IMR-90 (cell line): ENCODE measurements around the gene JMJD1C. TPM values are rescaled to one million over a fixed set of nuclear protein-coding genes. Genes with fewer than 3 reads are reported as not detected.

Experiments
- ATAC-seq: fragments of 200-7000 bp; cut with Tn5 transposase; 2 replicates; pipeline ENCODE4 v1.9.1; 2020; ENCODE audit warnings: low read depth, mild to moderate bottlenecking, moderate library complexity
- BruUV-seq: library from RNA; stranded (reverse); fragments of 400-500 nt; replicated peaks from 2 replicates; lab custom pipeline; 2021; lab: Mats Ljungman, UMichigan
- CTCF ChIA-PET: fragments of 300-600 bp; formaldehyde crosslinking; extraction: SDS; loops from one replicate; lab custom pipeline; 2021; ENCODE audit warnings: antibody characterized with exemption; lab: Yijun Ruan, JAX
- POLR2A ChIA-PET: fragments of 300-600 bp; sonication (Branson Sonifier 250); formaldehyde crosslinking; loops from one replicate; lab custom pipeline; 2022; ENCODE audit warnings: antibody characterized with exemption; ENCODE audit not compliant: unreplicated experiment; lab: Charles Lee
- DNase-seq: peaks from one replicate; pipeline ENCODE4 v3.0.0; 2013
- H2AFZ ChIP-seq: replicated peaks from 2 replicates; pipeline ENCODE3; 2013; ENCODE audit warnings: low read length, mild to moderate bottlenecking; ENCODE audit not compliant: poor library complexity
- H2AK5ac ChIP-seq: 2 replicates; pipeline ENCODE4 v1.6.1; 2013; ENCODE audit warnings: low read depth, low read length, inconsistent platforms
- H2AK9ac ChIP-seq: replicated peaks from 2 replicates; pipeline ENCODE3; 2013; ENCODE audit warnings: mild to moderate bottlenecking, low read depth, low read length, moderate library complexity; ENCODE audit not compliant: poor library complexity
- H2BK120ac ChIP-seq: 2 replicates; pipeline ENCODE4 v1.6.1; 2013; ENCODE audit warnings: low read depth, low read length, inconsistent platforms
- H2BK15ac ChIP-seq: 3 replicates; pipeline ENCODE4 v1.6.1; 2013; ENCODE audit warnings: low read depth, low read length, inconsistent platforms
- H2BK20ac ChIP-seq: 2 replicates; pipeline ENCODE4 v1.6.1; 2013; ENCODE audit warnings: low read depth, mild to moderate bottlenecking, inconsistent platforms, low read length, moderate library complexity
- H2BK5ac ChIP-seq: 2 replicates; pipeline ENCODE4 v1.6.1; 2013; ENCODE audit warnings: mild to moderate bottlenecking, low read depth, low read length, inconsistent platforms; ENCODE audit not compliant: poor library complexity, severe bottlenecking
- H3K14ac ChIP-seq: replicated peaks from 2 replicates; pipeline ENCODE4 v1.6.1; 2013; ENCODE audit warnings: low read depth, low read length, inconsistent platforms
- H3K18ac ChIP-seq: 2 replicates; pipeline ENCODE4 v1.6.1; 2013; ENCODE audit warnings: low read depth, low read length, control low read depth
- H3K23ac ChIP-seq: 2 replicates; pipeline ENCODE4 v1.6.1; 2013; ENCODE audit warnings: low read depth, low read length, inconsistent platforms
- H3K27ac ChIP-seq: 2 replicates; pipeline ENCODE4 v1.5.1; 2013; ENCODE audit warnings: mild to moderate bottlenecking, control low read depth, low read length; ENCODE audit not compliant: insufficient read depth
- H3K27me3 ChIP-seq: 2 replicates; pipeline ENCODE4 v1.6.1; 2013; ENCODE audit warnings: low read length; ENCODE audit not compliant: control insufficient read depth, insufficient read depth
- H3K36me3 ChIP-seq: 2 replicates; pipeline ENCODE4 v1.6.1; 2013; ENCODE audit warnings: low read length, mixed read lengths; ENCODE audit not compliant: control insufficient read depth, insufficient read depth
- H3K4ac ChIP-seq: 2 replicates; pipeline ENCODE4 v1.6.1; 2013; ENCODE audit warnings: low read depth, low read length, inconsistent platforms
- H3K4me1 ChIP-seq: 2 replicates; pipeline ENCODE4 v1.6.1; 2013; ENCODE audit warnings: low read length, mixed read lengths; ENCODE audit not compliant: control insufficient read depth, insufficient read depth
- H3K4me2 ChIP-seq: 2 replicates; pipeline ENCODE4 v1.6.1; 2013; ENCODE audit warnings: low read depth, mild to moderate bottlenecking, control low read depth, low read length, moderate library complexity
- H3K4me3 ChIP-seq: 2 replicates; pipeline ENCODE4 v1.5.1; 2013; ENCODE audit warnings: low read depth, mild to moderate bottlenecking, control low read depth, low read length, moderate library complexity; ENCODE audit not compliant: insufficient read depth
- H3K56ac ChIP-seq: 2 replicates; pipeline ENCODE4 v1.6.1; 2013; ENCODE audit warnings: low read length, inconsistent platforms; ENCODE audit not compliant: insufficient read depth; ENCODE audit errors: extremely low read depth
- H3K79me1 ChIP-seq, 2 experiments: 2 replicates each; pipeline ENCODE4 v1.6.1; 2013; ENCODE audit warnings: low read length in 2 of 2, inconsistent platforms in 1 of 2, low read depth in 1 of 2
- H3K9ac ChIP-seq: 2 replicates; pipeline ENCODE4 v1.6.1; 2013; ENCODE audit warnings: low read depth, low read length, control low read depth
- H3K9me1 ChIP-seq: 2 replicates; pipeline ENCODE4 v1.6.1; 2013; ENCODE audit warnings: low read length, inconsistent platforms; ENCODE audit not compliant: insufficient read depth
- H3K9me3 ChIP-seq: 2 replicates; pipeline ENCODE4 v1.6.1; 2013; ENCODE audit warnings: low read length; ENCODE audit not compliant: control insufficient read depth, insufficient read depth
- H4K20me1 ChIP-seq: 2 replicates; pipeline ENCODE4 v1.6.1; 2013; ENCODE audit warnings: low read length, inconsistent platforms; ENCODE audit not compliant: insufficient read depth
- H4K5ac ChIP-seq: 2 replicates; pipeline ENCODE4 v1.6.1; 2013; ENCODE audit warnings: mild to moderate bottlenecking, low read depth, low read length, control low read depth
- H4K8ac ChIP-seq, 2 experiments: 2 replicates each; pipeline ENCODE4 v1.6.1; 2013; ENCODE audit warnings: low read depth in 2 of 2, low read length in 2 of 2, control low read depth in 1 of 2, inconsistent platforms in 1 of 2
- H4K91ac ChIP-seq: 2 replicates; pipeline ENCODE4 v1.6.1; 2013; ENCODE audit warnings: low read depth, low read length, inconsistent platforms; ENCODE audit not compliant: insufficient read depth
- BHLHE40 ChIP-seq: fragments of 150-350 bp; IDR thresholded peaks from 2 replicates; pipeline ENCODE4 v1.6.1; 2016; ENCODE audit warnings: mild to moderate bottlenecking, low read depth, low read length
- CEBPB ChIP-seq: IDR thresholded peaks from 2 replicates; pipeline ENCODE4 v1.6.1; 2012; ENCODE audit warnings: low read depth, low read length, improper control_type of control experiment
- CHD1 ChIP-seq: IDR thresholded peaks from 2 replicates; pipeline ENCODE4 v1.6.1; 2012; ENCODE audit warnings: low read depth, low read length, improper control_type of control experiment
- CTCF ChIP-seq: conservative IDR thresholded peaks from 2 replicates; pipeline ENCODE4 v1.5.1; 2012; ENCODE audit warnings: mild to moderate bottlenecking, low read depth, low read length, improper control_type of control experiment
- ELK1 ChIP-seq: fragments of 150-350 bp; IDR thresholded peaks from 2 replicates; pipeline ENCODE4 v1.6.1; 2016; ENCODE audit warnings: low read depth, mild to moderate bottlenecking, low read length, moderate library complexity, borderline replicate concordance
- MAFK ChIP-seq: IDR thresholded peaks from 2 replicates; pipeline ENCODE4 v1.6.1; 2012; ENCODE audit warnings: low read depth, low read length, improper control_type of control experiment
- MAZ ChIP-seq: IDR thresholded peaks from 2 replicates; pipeline ENCODE4 v1.6.1; 2012; ENCODE audit warnings: low read depth, mild to moderate bottlenecking, low read length, improper control_type of control experiment, moderate library complexity, borderline replicate concordance
- MXI1 ChIP-seq: IDR thresholded peaks from 2 replicates; pipeline ENCODE4 v1.6.1; 2012; ENCODE audit warnings: low read depth, mild to moderate bottlenecking, low read length, moderate library complexity, borderline replicate concordance
- NFE2L2 ChIP-seq: fragments of 150-350 bp; IDR thresholded peaks from 2 replicates; pipeline ENCODE4 v1.6.1; 2016; ENCODE audit warnings: low read depth, mild to moderate bottlenecking, low read length
- POLR2A ChIP-seq: IDR thresholded peaks from 2 replicates; pipeline ENCODE4 v1.6.1; 2012; ENCODE audit warnings: mild to moderate bottlenecking, low read depth, low read length
- RAD21 ChIP-seq: IDR thresholded peaks from 2 replicates; pipeline ENCODE4 v1.6.1; 2012; ENCODE audit warnings: low read length, improper control_type of control experiment
- RCOR1 ChIP-seq: IDR thresholded peaks from 2 replicates; pipeline ENCODE4 v1.6.1; 2012; ENCODE audit warnings: mild to moderate bottlenecking, low read length, improper control_type of control experiment; ENCODE audit not compliant: insufficient replicate concordance
- RFX5 ChIP-seq: IDR thresholded peaks from 2 replicates; pipeline ENCODE4 v1.8.0; 2012; ENCODE audit warnings: low read depth, mild to moderate bottlenecking, low read length, moderate library complexity
- SMC3 ChIP-seq: fragments of 150-350 bp; IDR thresholded peaks from 2 replicates; pipeline ENCODE4 v1.6.1; 2016; ENCODE audit warnings: low read depth, mild to moderate bottlenecking, antibody characterized with exemption, low read length, moderate library complexity
- USF2 ChIP-seq: fragments of 150-350 bp; IDR thresholded peaks from 2 replicates; pipeline ENCODE4 v1.6.1; 2017; ENCODE audit warnings: mild to moderate bottlenecking, antibody characterized with exemption, low read length, low read depth
- WGBS, 2 experiments: methylation state at CpG; one replicate each; pipeline versions ENCODE4 v1.1.5 to v1.1.7; 2013; ENCODE audit warnings: missing lambda C conversion rate in 2 of 2; ENCODE audit not compliant: insufficient read length in 1 of 2; ENCODE audit errors: extremely low coverage in 2 of 2; 5-methylcytosine and 5-hydroxymethylcytosine counted together
- dilution Hi-C: fragments of 300-500 bp; cut with HindIII; formaldehyde crosslinking; loops from one replicate; pipeline ENCODE4 v1.14.3; 2018; ENCODE audit warnings: low sequenced_read_pairs; ENCODE audit not compliant: unreplicated experiment
- in situ Hi-C: fragments of 300-500 bp; cut with MboI; formaldehyde crosslinking; loops from 3 replicates; pipeline ENCODE4 v1.14.3; 2019; ENCODE audit warnings: low sequenced_read_pairs, inconsistent platforms, mixed read lengths
- intact Hi-C: fragments of 100-400 bp; cut with micrococcal nuclease; formaldehyde crosslinking; loops from 2 replicates; pipeline ENCODE4 v1.10.0; 2022
- polyA plus RNA-seq, 3 experiments: library from polyadenylated mRNA; depleted of rRNA; stranded (reverse); fragments of >200 nt; gene quantifications; 2 replicates each; pipeline ENCODE4 v1.2.3, GENCODE V29; 2012; ENCODE audit warnings: low replicate concordance in 1 of 3
- total RNA-seq: library from RNA; depleted of rRNA; stranded (reverse); fragments of >200 nt; gene quantifications from 2 replicates; pipeline ENCODE4 v1.2.3, GENCODE V29; 2012

Gene JMJD1C
- total and polyA plus RNA-seq, 2 of the 4 experiments (the other 2 are of a cell fraction): 15.6 to 96.8 TPM

GRCh38 chr10:63412304-63412703 lies 53.5 kb downstream of the JMJD1C start:
- peaks cover 5% of the 10 kb centered on the region for H3K4me1 ChIP-seq
- no peak overlapping the region for H2AK5ac ChIP-seq
- no peak overlapping the region for H2BK15ac ChIP-seq
- H3K9ac ChIP-seq: no peak overlapping the region
- H3K27ac ChIP-seq: no peak overlapping the region
- dilution Hi-C loops (no loop called here), in situ Hi-C loops (no loop called here), intact Hi-C loops (no loop called here)
- CTCF ChIA-PET: interaction anchor here (0.7 kb wide), 1 partner anchor 406 kb away, joined by 3 read pairs; no protein-coding TSS in a partner anchor
- H4K8ac ChIP-seq: no peak overlapping the region
- H4K20me1 ChIP-seq: peaks cover 16% of the 10 kb centered on the region
- no peaks in the 10 kb centered on the region for H3K9me3 ChIP-seq
- no peak overlapping the region for H4K5ac ChIP-seq
- H3K4me2 ChIP-seq: no peak overlapping the region
- H3K14ac ChIP-seq: no peak overlapping the region
- H3K4me3 ChIP-seq: no peak overlapping the region
- no peaks in the 10 kb centered on the region for H3K9me1 ChIP-seq
- TF ChIP-seq NFE2L2 (no peak), SMC3 (no peak), MXI1 (no peak), RFX5 (no peak), USF2 (no peak), CTCF (no peak), MAFK (no peak), CHD1 (no peak), ELK1 (no peak), RAD21 (no peak), BHLHE40 (no peak), POLR2A (no peak), MAZ (no peak), RCOR1 (no peak), CEBPB (no peak)
- H2BK120ac ChIP-seq: no peak overlapping the region
- H3K18ac ChIP-seq: no peak overlapping the region
- no CpG with 5 or more reads among the region's 5 CpGs for WGBS, 2 experiments
- H2BK5ac ChIP-seq: no peak overlapping the region
- no peak overlapping the region for H2BK20ac ChIP-seq
- POLR2A ChIA-PET: no interaction called here
- no peak overlapping the region for H3K56ac ChIP-seq
- DNase-seq (no peak), ATAC-seq (no peak)
- no peak overlapping the region for H4K91ac ChIP-seq
- no peak overlapping the region for H3K23ac ChIP-seq
- no peak overlapping the region for H3K4ac ChIP-seq
- H3K27me3 ChIP-seq: no peaks in the 10 kb centered on the region
- BruUV-seq: no TSS peak
- no peaks in the 10 kb centered on the region for H3K36me3 ChIP-seq
- peaks cover 7 to 50% of the 10 kb centered on the region in 2 experiments; a peak in 3 of 4 replicates for H3K79me1 ChIP-seq
- H2AFZ ChIP-seq: no peak overlapping the region
- H2AK9ac ChIP-seq: no peak overlapping the region
